ENCODE results near the gene RCBTB1. TPM values are rescaled to one million over a fixed set of nuclear protein-coding genes. Genes with fewer than 3 reads are reported as not detected.

The RCBTB1 gene
- polyA plus RNA-seq, 1 donor (not counting 4 experiments of a cell fraction or from before 2014, with no cell fraction given): 26.9 TPM

DNA sequence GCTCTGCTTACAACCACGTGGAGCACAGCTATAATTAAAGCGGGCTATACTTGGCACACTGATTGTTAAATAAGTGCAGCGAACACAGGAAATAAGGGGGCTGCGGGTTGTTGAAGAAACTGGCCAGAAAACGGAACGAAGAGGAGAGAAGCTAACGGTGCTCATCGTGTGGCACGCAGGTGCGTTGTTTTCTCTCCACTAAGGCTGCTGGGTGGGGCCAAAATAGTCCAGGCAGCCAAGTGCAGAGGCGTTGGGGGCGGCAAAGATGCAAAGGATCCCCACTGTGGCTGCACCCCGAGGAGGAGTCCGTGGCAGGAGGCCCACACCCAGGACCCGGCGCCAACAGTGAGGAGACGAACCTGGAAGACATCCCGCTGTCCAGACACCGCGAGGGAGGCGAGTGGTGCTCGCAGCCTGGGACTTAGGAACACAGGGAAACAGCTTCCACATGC lies 34.8 kb upstream of the RCBTB1 start:
- FAIRE-seq: no peak

DNA sequence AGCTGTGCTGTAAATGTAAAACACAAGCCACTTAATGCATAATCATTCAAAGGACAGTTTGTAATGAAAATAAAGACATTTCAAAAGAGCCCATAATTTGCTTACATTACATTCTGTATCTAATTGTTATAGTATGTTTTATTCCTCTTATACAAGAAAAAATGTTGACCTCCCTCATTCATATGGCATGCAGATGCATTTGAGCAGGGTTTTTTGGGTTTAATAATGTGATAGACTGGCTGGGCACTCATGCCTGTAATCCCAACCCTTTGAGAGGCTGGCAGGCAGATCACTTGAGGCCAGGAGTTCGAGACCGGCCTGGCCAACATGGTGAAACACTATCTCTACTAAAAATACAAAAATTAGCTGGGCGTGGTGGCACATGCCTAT lies 31.3 kb upstream of the RCBTB1 start:
- H3K27ac ChIP-seq (ENCODE audit: control insufficient read depth, insufficient read depth, low read length): no peak overlapping the region
- dilution Hi-C loops (cut with MboI; ENCODE audit: extremely low pct_ligation_motif_present, low sequenced_read_pairs): no loop called here
- H3K9ac ChIP-seq (ENCODE audit: control insufficient read depth, extremely low read depth, insufficient read depth, low read length): no peak overlapping the region
- H3K9me1 ChIP-seq (ENCODE audit: control insufficient read depth, extremely low read depth, insufficient read depth, low read length): no peaks in the 10 kb centered on the region
- no peak overlapping the region for H3K4me3 ChIP-seq (ENCODE audit: control insufficient read depth in 2 of 3, extremely low read depth in 1 of 3, insufficient read depth in 2 of 3, low read depth in 1 of 3, low read length in 3 of 3)
- H3K36me3 ChIP-seq (ENCODE audit: control insufficient read depth in 2 of 2, extremely low read depth in 1 of 2, insufficient read depth in 2 of 2, low read length in 2 of 2): no peaks in the 10 kb centered on the region
- no peak overlapping the region for H2AFZ ChIP-seq (ENCODE audit: control insufficient read depth, low read length)
- H3K27me3 ChIP-seq (ENCODE audit: control insufficient read depth, extremely low read depth, insufficient read depth, low read length): no peaks in the 10 kb centered on the region
- no peaks in the 10 kb centered on the region for H4K20me1 ChIP-seq (ENCODE audit: control insufficient read depth, extremely low read depth, insufficient read depth, low read length)
- FAIRE-seq (no peak), DNase-seq (ENCODE audit: low read depth, low spot score) (no peak)
- H3K79me2 ChIP-seq (ENCODE audit: control insufficient read depth, insufficient read depth, low read length): no peaks in the 10 kb centered on the region
- H3K4me1 ChIP-seq (ENCODE audit: control insufficient read depth, extremely low read depth, insufficient read depth, low read length): no peaks in the 10 kb centered on the region
- no peak overlapping the region for H3K4me2 ChIP-seq (ENCODE audit: control insufficient read depth, extremely low read depth, insufficient read depth, low read depth, low read length)
- no peak for TF ChIP-seq EZH2 (IDR thresholded peaks at IDR 0.05; ENCODE audit: low read length)
- TF ChIP-seq, protein P1, sequence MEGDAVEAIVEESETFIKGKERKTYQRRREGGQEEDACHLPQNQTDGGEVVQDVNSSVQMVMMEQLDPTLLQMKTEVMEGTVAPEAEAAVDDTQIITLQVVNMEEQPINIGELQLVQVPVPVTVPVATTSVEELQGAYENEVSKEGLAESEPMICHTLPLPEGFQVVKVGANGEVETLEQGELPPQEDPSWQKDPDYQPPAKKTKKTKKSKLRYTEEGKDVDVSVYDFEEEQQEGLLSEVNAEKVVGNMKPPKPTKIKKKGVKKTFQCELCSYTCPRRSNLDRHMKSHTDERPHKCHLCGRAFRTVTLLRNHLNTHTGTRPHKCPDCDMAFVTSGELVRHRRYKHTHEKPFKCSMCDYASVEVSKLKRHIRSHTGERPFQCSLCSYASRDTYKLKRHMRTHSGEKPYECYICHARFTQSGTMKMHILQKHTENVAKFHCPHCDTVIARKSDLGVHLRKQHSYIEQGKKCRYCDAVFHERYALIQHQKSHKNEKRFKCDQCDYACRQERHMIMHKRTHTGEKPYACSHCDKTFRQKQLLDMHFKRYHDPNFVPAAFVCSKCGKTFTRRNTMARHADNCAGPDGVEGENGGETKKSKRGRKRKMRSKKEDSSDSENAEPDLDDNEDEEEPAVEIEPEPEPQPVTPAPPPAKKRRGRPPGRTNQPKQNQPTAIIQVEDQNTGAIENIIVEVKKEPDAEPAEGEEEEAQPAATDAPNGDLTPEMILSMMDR (optimal IDR thresholded peaks at IDR 0.05 in 1 of 3, IDR thresholded peaks at IDR 0.05 in 1 of 3, conservative IDR thresholded peaks at IDR 0.05 in 1 of 3; ENCODE audit: extremely low read depth in 1 of 3, insufficient read depth in 2 of 3, low read length in 3 of 3): no peak
- no peaks in the 10 kb centered on the region for H3K9me3 ChIP-seq (ENCODE audit: control insufficient read depth, low read depth, low read length)

More for the DNA sequence above, 34.8 kb upstream of the RCBTB1 start:
- Histone ChIP-seq H4K20me1 (ENCODE audit: control insufficient read depth, extremely low read depth, insufficient read depth, low read length) (no peaks in the 10 kb centered on the region), H3K27me3 (ENCODE audit: control insufficient read depth, extremely low read depth, insufficient read depth, low read length) (peaks cover 3% of the 10 kb centered on the region), H3K36me3 (ENCODE audit: control insufficient read depth in 2 of 2, extremely low read depth in 1 of 2, insufficient read depth in 2 of 2, low read length in 2 of 2) (no peaks in the 10 kb centered on the region), H3K9me3 (ENCODE audit: control insufficient read depth, low read depth, low read length) (no peaks in the 10 kb centered on the region), H3K4me2 (ENCODE audit: control insufficient read depth, extremely low read depth, insufficient read depth, low read depth, low read length) (no peak overlapping the region), H3K4me3 (ENCODE audit: control insufficient read depth in 2 of 3, extremely low read depth in 1 of 3, insufficient read depth in 2 of 3, low read depth in 1 of 3, low read length in 3 of 3) (no peak overlapping the region), H3K9ac (ENCODE audit: control insufficient read depth, extremely low read depth, insufficient read depth, low read length) (no peak overlapping the region), H3K4me1 (ENCODE audit: control insufficient read depth, extremely low read depth, insufficient read depth, low read length) (no peaks in the 10 kb centered on the region), H3K79me2 (ENCODE audit: control insufficient read depth, insufficient read depth, low read length) (no peaks in the 10 kb centered on the region), H3K9me1 (ENCODE audit: control insufficient read depth, extremely low read depth, insufficient read depth, low read length) (no peaks in the 10 kb centered on the region), H3K27ac (ENCODE audit: control insufficient read depth, insufficient read depth, low read length) (no peak overlapping the region), H2AFZ (ENCODE audit: control insufficient read depth, low read length) (no peak overlapping the region)
- dilution Hi-C loops (cut with MboI; ENCODE audit: extremely low pct_ligation_motif_present, low sequenced_read_pairs): no loop called here
- DNase-seq (ENCODE audit: low read depth, low spot score): no peak
- TF ChIP-seq EZH2 (IDR thresholded peaks at IDR 0.05; ENCODE audit: low read length): no peak
- TF ChIP-seq, protein P1 (optimal IDR thresholded peaks at IDR 0.05 in 1 of 3, IDR thresholded peaks at IDR 0.05 in 1 of 3, conservative IDR thresholded peaks at IDR 0.05 in 1 of 3; ENCODE audit: extremely low read depth in 1 of 3, insufficient read depth in 2 of 3, low read length in 3 of 3): no peak

Data from keratinocyte (primary cell).